ENCODE results near the gene ZSWIM8. TPM values are rescaled to one million over a fixed set of nuclear protein-coding genes. Genes with fewer than 3 reads are reported as not detected.
A peak's percentile ranks its signal among the peaks of the same experiment; 100 is the strongest.

Gene ZSWIM8
- polyA plus RNA-seq, 2 of the 4 experiments (the other 2 are of a cell fraction): 24.3 to 44.5 TPM

GRCh38 chr10:73847031-73847430, 61.6 kb downstream of the ZSWIM8 start (continued):
- no peak for TF ChIP-seq PBX3 (IDR thresholded peaks at IDR 0.05)
- no peak for TF ChIP-seq CBX8 (IDR thresholded peaks at IDR 0.05)
- TF ChIP-seq SMC3 (IDR thresholded peaks at IDR 0.05): no peak
- TF ChIP-seq CBX2 (IDR thresholded peaks at IDR 0.05; ENCODE audit: borderline replicate concordance, low read depth): no peak
- no peak for TF ChIP-seq PHF8 (IDR thresholded peaks at IDR 0.05; ENCODE audit: borderline replicate concordance, low read depth)

- Histone ChIP-seq H3K4me3 (no peak overlapping the region), H3K27ac (no peak overlapping the region), H3K4me1 (peaks cover 7% of the 10 kb centered on the region; the same call in 1 of the 3 replicates), H3K9me3 (no peaks in the 10 kb centered on the region), H3K4me2 (no peak overlapping the region)
- TF ChIP-seq SMC3 (IDR thresholded peaks at IDR 0.05) (peak; percentile 92), RAD21 (conservative IDR thresholded peaks at IDR 0.05 in 1 of 2, IDR thresholded peaks at IDR 0.05 in 1 of 2) (peak; percentile 93 to 97), USF2 (IDR thresholded peaks at IDR 0.05) (no peak), CTCF (IDR thresholded peaks at IDR 0.05) (peak; percentile 94), SREBF2 (IDR thresholded peaks at IDR 0.05) (no peak), RCOR1 (IDR thresholded peaks at IDR 0.05; ENCODE audit: low read depth, low read length) (0 out of 2 replicates have a peak, but pooled peaks have one; percentile 41)
- CTCF ChIA-PET: interaction anchor here (0.5 to 32.3 kb wide), 47 partner anchors 11 to 1253 kb away, joined by 3 to 565 read pairs (median 4); partner anchors contain the start of gene CAMK2G
- FAIRE-seq (peak; percentile 18), DNase-seq (ENCODE audit: low read depth in 1 of 2, low spot score in 1 of 2) (peak; percentile 78 to 94), ATAC-seq (peak; percentile 92 to 97)
- POLR2A ChIA-PET: no interaction called here
- 39% methylated on average over 17 of the region's 17 CpGs for WGBS (ENCODE audit: missing lambda C conversion rate)
Measured at GRCh38 chr10:73848821-73849489, 63.5 kb downstream of the ZSWIM8 start.

- DNase-seq (ENCODE audit: low read depth in 1 of 2, low spot score in 1 of 2) (no peak), ATAC-seq (no peak), FAIRE-seq (no peak)
- TF ChIP-seq HOXB13 (CRISPR knock-in tag; IDR thresholded peaks at IDR 0.05; ENCODE audit: low read depth): no peak
- Histone ChIP-seq H3K4me2 (no peak overlapping the region), H3K9me3 (no peaks in the 10 kb centered on the region), H3K4me1 (peaks cover 7% of the 10 kb centered on the region; the same call in 1 of the 3 replicates), H3K27ac (no peak overlapping the region), H3K4me3 (no peak overlapping the region)
- POLR2A ChIA-PET: no interaction called here
- CTCF ChIA-PET: interaction anchor here (0.6 to 32.3 kb wide), 39 partner anchors 12 to 829 kb away, joined by 3 to 565 read pairs (median 4); partner anchors contain the start of gene CAMK2G
- 86% methylated on average over 8 of the region's 8 CpGs for WGBS (ENCODE audit: missing lambda C conversion rate)
Measured at GRCh38 chr10:73850211-73850610, 64.8 kb downstream of the ZSWIM8 start.

GRCh38 chr10:73850863-73851461, 65.6 kb downstream of the ZSWIM8 start:
- no peak overlapping the region for H3K4me2 ChIP-seq
- 67% methylated on average over 13 of the region's 15 CpGs for WGBS (ENCODE audit: missing lambda C conversion rate)
- ChIA-PET POLR2A (no interaction called here), CTCF (interaction anchor here (0.8 to 32.3 kb wide), 11 partner anchors 13 to 247 kb away, joined by 3 to 565 read pairs (median 6); partner anchors contain the start of gene CAMK2G)
- H3K4me3 ChIP-seq: no peak overlapping the region
- TF ChIP-seq JUN (IDR thresholded peaks at IDR 0.05) (no peak), HOXA7 (CRISPR knock-in tag; IDR thresholded peaks at IDR 0.05) (no peak), FOSB (CRISPR knock-in tag; IDR thresholded peaks at IDR 0.05) (no peak), CHD2 (IDR thresholded peaks at IDR 0.05; ENCODE audit: low read length, partially characterized antibody) (no peak), SREBF2 (IDR thresholded peaks at IDR 0.05) (no peak), CEBPB (IDR thresholded peaks at IDR 0.05) (no peak), BCL3 (IDR thresholded peaks at IDR 0.05) (no peak), TFCP2L1 (CRISPR knock-in tag; IDR thresholded peaks at IDR 0.05) (no peak), FOXS1 (CRISPR knock-in tag; IDR thresholded peaks at IDR 0.05) (no peak), HMGXB4 (CRISPR knock-in tag; IDR thresholded peaks at IDR 0.05; ENCODE audit: borderline replicate concordance) (no peak)
- H3K9me3 ChIP-seq: no peaks in the 10 kb centered on the region
- ATAC-seq: no peak
- H3K27ac ChIP-seq: peak overlapping the region in 1 of 2 experiments; percentile 38; a peak in 2 of 6 replicates
- FAIRE-seq: no peak
- DNase-seq (ENCODE audit: low read depth in 1 of 2, low spot score in 1 of 2): no peak
- H3K4me1 ChIP-seq: peaks cover 13% of the 10 kb centered on the region; the same call in 2 of the 3 replicates
